GM18868 (cell line): Measurements from ENCODE around the gene FGF1.

ENCODE experiments used
- ATAC-seq: cut with Tn5 transposase; IDR thresholded peaks from one replicate; pipeline ENCODE4 v1.9.1; 2021; ENCODE audit warnings: mild to moderate bottlenecking, moderate library complexity; ENCODE audit not compliant: unreplicated experiment

Gene FGF1

DNA sequence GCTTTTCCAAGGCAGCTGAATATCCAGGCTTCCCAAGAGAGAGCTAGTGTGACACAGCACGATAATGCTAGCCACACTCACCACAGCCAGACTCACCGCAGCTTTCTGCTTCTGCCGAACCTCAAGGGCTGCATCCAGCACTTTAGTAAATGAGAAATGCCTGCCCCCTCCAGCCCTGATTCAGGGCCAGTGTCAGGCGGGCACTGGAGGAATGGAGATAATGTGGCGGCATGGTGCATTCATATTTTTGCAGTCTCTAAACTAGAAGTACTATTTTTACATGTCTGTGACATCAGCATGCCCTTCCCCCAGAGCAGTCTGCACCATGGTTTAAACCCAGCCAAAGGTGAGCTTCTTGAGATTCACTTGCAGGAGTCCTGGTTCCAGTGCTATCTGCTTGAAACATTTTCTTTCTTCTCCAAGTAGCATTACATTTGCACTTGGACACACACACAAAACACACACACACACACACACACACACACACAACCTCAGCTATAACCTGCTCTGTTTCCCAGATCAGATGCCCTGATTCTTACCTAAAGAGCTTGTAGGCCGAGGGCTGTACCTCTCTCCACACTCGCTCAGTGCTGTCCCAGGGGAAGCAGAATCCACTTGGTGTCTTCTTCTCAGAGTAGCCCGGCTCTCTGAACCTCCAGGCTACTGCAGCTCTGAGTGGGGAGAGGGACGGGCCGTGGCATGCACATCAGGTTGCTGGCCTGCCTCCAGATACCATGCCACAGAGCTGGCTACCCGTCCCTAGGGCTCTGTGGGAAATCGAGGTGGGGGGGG lies at the start of gene FGF1:
Gene FGF1 (minus strand): TSS at position 673 of the 792 bp plus-strand sequence. CDS start 71,963 bp downstream, outside the sequence.
- no peak for ATAC-seq

- ATAC-seq = no peak
These were observed 41.8 kb upstream of the FGF1 start for GRCh38 chr5:142727735-142728047.

DNA sequence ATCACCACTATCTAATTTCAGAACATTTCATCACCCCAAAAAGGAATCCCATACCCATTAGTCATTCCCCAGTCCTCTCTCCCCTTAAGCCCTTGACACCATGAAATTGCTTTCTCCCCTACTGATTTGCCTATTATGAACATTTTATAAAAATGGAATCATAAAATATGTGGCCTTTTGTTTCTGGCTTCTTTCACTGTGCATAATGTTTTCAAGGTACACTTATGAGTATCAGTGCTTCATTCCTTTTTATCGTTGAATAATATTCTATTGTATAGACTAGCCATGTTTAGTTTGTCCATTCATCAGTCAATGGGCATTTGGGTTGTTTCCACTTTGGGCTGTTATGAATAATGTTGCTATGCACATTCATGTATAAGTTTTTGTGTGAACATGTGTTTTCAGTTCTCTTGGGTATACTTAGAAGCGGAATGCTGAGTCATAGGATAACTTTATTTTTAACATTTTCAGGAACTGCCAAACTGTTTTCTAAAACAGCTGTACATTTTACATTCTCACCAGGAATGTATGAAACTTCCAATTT lies 40.4 kb upstream of the FGF1 start:
- peak; percentile 81 for ATAC-seq

- no peak for ATAC-seq
These were observed 39.6 kb upstream of the FGF1 start for GRCh38 chr5:142725231-142726187.

GRCh38 chr5:142724821-142725220 lies 38.9 kb upstream of the FGF1 start:
- no peak for ATAC-seq

GRCh38 chr5:142722896-142723295 lies 37.0 kb upstream of the FGF1 start:
- no peak for ATAC-seq

GRCh38 chr5:142722146-142722545 lies 36.3 kb upstream of the FGF1 start:
- no peak for ATAC-seq

DNA sequence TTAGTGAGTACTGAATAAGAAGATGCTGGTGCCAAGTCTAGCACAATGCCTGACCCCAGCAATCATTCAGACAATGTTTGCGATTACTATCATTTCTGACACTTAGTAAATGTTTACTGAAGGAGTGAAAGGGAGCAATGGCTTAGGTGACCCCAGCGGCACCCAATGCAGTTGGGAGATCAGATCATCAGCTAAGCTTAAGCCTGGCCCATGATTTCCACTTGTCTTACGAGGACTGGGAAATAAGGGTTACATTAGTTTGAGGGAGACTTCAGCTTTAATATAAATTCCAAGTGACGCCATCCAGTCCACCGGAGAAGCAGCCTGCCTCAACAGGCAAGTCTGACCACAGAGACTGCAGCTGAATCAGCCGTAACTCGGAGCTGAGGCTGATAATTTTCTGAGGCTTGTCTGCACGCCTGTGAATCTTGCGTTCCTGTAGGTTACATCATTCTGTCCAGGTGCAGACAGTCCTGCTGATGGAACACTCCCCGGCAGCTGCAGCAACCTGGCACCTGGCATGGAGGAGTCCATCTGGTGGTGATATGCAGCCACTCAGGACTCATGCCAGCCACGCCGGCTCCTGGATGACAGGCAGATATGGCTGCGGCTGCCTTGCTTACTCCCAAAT lies 34.9 kb upstream of the FGF1 start:
- no peak for ATAC-seq

DNA sequence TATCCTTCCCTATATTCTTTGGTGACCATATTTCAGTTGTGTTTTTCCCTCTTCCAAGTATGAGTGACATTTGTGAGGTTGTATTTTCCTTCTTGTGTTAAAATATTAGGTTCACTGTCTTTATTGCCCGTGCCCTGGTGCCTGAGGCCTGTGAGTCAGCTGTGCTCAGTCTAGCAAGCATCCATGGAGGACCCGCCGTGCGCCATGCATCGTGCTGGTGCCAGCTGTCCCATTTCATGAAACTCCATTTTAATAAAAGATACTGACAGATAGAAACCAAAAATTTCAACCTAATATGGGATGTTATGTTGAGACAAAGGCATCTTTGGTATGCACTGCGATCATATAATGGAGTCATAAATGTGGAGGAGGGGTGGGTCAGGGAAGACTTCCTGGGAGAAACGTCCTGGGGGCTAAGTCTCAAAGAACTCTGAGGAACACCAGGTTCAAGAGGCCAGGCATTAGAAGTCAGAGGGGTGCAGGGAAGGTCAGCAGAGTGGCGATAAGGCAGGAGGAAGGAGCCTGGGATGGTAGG lies 34.0 kb upstream of the FGF1 start:
- ATAC-seq = no peak

- ATAC-seq = peak; percentile 26
These were observed 31.8 kb upstream of the FGF1 start for GRCh38 chr5:142717582-142718215.

- peak; percentile 62 for ATAC-seq
These were observed 31.1 kb upstream of the FGF1 start for GRCh38 chr5:142716963-142717362.

- no peak for ATAC-seq
These were observed 29.4 kb upstream of the FGF1 start for GRCh38 chr5:142715291-142715690.

DNA sequence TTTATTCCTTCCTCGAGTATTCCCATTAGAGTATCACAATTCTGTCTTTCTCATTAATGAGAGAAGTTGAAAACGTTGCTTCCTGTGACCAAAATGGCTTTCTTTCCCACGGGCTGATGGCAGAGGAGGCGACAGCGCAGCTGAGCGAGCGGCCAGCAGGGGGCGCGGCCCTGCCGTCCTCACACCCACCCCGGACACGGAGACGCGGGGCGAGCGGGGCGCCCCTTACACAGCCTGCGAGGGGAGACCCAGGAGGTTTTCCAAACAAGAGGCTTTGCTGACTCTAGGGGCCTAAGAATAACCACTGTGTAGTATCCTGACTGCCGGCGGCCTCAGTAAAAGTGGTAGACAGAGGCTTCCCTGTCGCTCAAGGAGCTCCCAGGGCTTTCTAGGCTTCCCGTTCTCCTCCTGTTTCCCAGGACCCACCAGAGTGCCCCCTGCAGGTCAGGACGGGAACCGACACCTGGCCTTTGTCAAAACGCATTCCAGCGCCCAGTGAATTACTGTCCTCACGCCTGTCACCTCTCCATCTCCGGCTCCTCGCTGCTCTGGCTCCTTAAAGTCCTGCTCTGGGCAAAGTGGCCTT lies 27.3 kb upstream of the FGF1 start:
- peak; percentile 96 for ATAC-seq

GRCh38 chr5:142703153-142703552 lies 17.3 kb upstream of the FGF1 start:
- no peak for ATAC-seq

DNA sequence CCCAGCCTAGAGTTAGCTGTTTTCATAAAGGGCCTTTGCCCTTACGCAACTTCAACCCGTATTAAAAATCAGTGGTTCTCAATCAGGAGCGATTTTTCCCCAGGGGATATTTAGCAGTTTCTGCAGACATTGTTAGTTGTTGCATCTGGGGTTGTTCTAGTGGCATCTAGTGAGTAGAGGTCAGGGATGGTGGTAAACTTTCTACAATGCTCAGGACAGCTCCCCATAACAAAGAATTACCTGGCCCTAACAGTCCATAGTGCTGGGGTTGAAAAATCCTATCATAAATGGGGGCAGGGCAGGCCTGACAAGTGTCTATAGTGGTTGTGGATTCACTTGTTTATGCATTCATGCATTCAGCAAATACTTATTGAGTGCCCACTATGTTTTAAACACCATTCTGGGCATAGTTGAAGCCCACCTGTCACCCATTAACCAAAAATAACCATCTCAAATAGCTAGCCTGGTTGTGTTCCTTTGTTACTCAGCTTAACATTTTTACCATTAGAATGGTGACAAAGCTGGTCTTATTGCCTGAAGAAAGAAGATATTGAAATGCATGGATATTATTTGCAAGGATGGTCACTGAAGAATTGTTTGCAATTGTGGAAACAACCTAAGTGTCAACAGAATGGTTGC lies 15.9 kb upstream of the FGF1 start:
- ATAC-seq = no peak

GRCh38 chr5:142700566-142700965 lies 14.7 kb upstream of the FGF1 start:
- no peak for ATAC-seq

- peak; percentile 60 for ATAC-seq
These were observed 13.4 kb upstream of the FGF1 start for GRCh38 chr5:142699184-142699720.

DNA sequence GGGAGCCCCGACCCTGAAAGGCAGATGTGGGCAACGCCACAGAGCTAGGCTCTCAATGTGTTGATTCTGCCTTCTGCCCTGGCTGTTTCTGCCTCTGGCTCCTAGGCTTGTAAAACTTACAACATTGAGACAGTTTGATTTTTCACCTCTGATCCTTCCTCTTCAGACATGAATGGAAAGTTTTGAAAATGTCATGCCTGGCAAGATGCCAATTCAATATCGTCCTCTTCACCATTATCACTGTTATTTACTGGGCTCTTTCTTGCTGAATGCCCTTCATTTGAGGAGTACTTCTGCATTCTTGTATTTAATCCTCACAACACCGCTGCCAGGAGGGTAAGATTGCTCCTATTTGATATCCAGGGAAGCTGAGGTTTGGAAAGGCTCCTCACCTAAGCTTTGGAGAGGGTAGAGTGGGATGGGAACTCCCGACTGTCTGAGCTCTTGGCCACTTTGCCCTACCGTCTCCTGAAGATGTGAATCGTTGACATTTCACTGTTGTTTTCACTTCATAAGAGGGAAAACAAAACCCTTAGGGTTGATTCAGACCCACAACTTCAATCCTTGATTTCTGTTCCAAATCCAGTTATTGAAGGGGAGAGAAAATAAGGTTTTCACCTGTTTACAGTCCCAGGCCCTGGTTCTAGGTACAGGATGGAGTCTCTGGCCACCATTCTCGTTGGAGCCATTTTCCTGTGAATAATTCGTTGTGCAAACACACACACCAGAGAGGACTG lies 12.7 kb upstream of the FGF1 start:
- ATAC-seq = no peak
